HUDEP-2 (cell line): ENCODE results near the gene ADK.
A peak's percentile ranks its signal among the peaks of the same experiment; 100 is the strongest.
"Not testable (repeated sequence)": the region's sequence is repeated elsewhere in the genome, so short reads cannot be mapped to it uniquely, and the experiment has no call there.

Experiments used
- DNase-seq, 76 experiments: peaks; one replicate each; lab custom pipeline; 2025; ENCODE audit not compliant: unreplicated experiment in 76 of 76; lab: John Stamatoyannopoulos, UW

ADK gene

GRCh38 chr10:74150990-74151878 lies at the start of gene ADK:
Gene ADK, plus strand, starts transcription at chr10:74151221. Its CDS starts 58 bp downstream, at chr10:74151279.
- peak; percentile 49 to 99 (median 97) for DNase-seq

- DNase-seq, result peak in 7 of 76 experiments; percentile 2 to 29 (median 11)
These were observed 47.3 kb upstream of the ADK start for GRCh38 chr10:74103560-74104258.

GRCh38 chr10:74104480-74104879 lies 46.5 kb upstream of the ADK start:
- DNase-seq, result no peak

DNA sequence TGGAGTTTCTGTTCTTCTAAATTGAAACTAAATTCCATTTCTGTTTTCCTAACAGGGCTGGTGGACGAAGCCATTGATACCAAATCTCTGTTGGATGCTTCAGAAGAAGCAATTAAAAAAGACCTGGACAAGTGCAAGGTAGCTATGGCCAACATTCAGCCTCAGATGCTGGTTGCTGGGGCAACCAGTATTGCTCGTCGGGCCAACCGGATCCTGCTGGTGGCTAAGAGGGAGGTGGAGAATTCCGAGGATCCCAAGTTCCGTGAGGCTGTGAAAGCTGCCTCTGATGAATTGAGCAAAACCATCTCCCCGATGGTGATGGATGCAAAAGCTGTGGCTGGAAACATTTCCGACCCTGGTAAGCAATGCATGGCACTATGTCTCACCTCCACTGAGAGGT lies 46.0 kb upstream of the ADK start:
- DNase-seq, result no peak

- DNase-seq, result no peak
These were observed 43.6 kb upstream of the ADK start for GRCh38 chr10:74107391-74107790.

DNA sequence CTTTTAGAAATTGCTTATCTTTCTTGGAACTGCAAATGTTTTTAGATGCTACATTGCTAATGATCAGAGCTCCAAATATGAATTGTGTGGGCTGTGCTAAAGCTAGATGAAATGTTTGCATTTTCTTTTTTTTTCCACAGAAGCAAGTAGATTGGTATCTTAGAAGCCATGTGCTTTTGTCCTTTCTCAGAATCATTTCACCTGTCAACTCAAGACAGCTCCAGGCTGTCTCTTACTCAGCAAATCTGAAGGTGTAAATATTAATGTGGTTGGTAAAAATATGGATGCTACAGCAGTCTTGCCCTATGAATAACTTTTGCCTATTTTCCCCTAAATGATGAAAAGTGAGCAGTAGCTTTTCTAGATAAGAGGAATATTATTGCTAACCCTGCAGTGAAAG lies 41.6 kb upstream of the ADK start:
- DNase-seq, result no peak

DNA sequence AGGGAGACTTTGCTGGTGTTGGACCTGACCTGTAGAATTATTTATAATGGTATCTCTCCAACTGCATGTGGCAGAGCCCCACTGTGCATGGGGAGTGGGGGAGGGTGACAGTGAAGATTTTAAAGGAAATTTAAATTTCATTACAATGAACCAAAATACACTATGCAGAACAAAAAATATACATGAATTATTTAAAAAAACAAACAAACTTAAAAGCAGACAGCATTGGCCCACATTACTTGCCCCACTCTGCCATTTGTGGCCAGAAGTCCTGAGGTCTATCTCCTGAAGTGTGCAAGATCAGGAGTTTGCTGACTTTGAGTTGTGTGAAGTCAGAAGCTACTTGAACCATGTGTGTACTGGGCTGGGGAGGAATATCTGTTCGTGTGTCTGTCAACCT lies 40.9 kb upstream of the ADK start:
- DNase-seq, result no peak

DNA sequence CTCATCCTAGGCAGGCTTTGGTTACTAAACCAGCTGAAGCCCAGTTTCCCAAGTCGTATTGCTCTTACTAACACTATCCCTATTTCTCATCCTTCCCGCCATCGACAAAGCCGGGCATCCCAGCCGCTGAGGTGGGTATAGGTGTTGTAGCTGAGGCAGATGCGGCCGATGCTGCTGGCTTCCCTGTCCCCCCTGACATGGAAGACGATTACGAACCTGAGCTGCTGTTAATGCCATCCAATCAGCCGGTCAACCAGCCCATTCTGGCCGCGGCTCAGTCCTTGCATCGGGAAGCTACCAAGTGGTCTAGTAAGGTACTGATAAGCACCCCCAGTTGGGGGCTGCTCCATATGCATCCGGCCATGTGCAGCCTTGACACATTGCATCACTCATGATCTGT lies 39.2 kb upstream of the ADK start:
- DNase-seq, result no peak

GRCh38 chr10:74113546-74113945 lies 37.5 kb upstream of the ADK start:
- no peak for DNase-seq

DNA sequence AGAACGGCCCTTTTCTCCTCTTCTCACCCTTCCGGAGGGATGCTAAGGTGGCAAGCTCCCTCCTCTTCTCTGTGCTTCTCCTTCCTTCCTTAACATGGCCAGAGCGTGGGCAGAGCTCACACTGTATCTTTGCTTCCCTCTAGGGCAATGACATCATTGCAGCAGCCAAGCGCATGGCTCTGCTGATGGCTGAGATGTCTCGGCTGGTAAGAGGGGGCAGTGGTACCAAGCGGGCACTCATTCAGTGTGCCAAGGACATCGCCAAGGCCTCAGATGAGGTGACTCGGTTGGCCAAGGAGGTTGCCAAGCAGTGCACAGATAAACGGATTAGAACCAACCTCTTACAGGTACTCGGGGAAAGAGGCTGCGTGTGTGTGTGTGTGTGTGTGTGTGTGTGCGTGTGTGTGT lies 37.0 kb upstream of the ADK start:
- DNase-seq, result no peak

GRCh38 chr10:74117738-74118137 lies 33.3 kb upstream of the ADK start:
- DNase-seq, result no peak

DNA sequence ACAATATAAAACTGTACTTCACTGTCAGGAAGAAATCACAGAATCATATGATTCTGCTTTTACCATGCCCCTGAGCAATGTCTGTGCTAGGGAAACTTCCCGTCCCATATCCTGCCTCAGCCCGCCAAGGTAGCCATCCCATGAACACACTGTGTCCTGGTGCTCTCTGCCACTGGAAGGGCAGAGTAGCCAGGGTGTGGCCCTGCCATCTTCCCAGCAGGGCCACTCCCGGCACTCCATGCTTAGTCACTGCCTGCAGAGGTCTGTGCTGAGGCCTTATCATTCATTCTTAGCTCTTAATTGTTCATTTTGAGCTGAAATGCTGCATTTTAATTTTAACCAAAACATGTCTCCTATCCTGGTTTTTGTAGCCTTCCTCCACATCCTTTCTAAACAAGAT lies 32.2 kb upstream of the ADK start:
- DNase-seq, result peak in 13 of 76 experiments; percentile 2 to 41 (median 9)

DNA sequence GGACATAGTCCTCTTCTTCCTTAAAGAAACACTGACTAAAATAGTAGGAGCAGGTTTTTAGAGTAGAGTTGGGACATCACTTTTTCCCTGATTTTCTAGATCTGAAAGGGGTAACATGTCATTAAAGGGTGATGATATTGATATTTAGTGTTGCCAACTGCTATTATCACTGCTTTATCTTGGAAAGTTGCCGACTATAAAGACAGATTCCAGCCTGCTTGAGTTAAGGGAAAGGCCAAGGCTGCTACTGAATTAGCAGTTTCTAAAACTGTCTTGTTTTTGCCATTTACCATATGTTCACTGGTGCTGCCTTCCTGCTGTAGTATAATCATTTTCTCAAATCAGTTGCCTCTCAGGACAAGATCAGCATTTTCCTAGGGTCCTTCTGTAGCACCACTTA lies 30.1 kb upstream of the ADK start:
- no peak for DNase-seq

- DNase-seq, result no peak
These were observed 29.7 kb upstream of the ADK start for GRCh38 chr10:74121368-74121767.

DNA sequence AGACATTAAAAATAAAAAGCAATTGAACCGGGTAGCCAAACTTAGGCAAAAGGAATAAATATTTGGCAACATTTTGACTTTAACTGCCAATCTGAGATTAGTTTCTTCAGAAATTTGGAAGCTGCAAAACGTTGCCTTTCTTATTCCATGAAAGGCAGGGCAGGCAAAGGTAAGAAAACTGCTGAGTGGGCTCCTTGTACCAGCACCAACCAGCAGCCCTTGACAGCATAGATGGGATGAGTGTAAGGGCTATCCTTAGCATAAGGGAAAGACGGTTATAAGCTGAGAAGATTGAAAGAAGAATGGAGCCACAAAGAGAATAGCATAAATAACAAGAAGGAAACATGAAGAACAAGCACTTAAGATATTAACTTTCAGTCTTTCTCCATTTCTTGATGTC lies 29.0 kb upstream of the ADK start:
- no peak for DNase-seq

DNA sequence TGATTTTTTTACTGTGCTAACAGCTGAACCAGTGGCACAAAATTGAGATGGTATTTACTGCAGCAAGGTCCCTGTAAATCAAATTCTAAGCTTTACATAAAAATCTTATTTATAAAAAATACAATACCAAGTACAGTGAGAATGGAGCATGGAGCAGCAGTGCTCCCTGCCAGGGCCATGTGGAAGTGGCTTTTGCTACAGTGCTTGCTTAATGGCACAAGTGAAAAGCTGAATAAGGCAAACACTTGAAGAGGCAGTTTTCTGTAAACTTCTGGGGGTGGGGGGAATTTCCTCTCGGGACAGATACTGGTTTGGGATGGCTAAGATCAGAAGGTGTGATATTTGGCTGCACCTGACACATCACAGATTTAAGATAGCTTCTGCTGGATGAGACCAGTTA lies 27.9 kb upstream of the ADK start:
- no peak for DNase-seq

DNA sequence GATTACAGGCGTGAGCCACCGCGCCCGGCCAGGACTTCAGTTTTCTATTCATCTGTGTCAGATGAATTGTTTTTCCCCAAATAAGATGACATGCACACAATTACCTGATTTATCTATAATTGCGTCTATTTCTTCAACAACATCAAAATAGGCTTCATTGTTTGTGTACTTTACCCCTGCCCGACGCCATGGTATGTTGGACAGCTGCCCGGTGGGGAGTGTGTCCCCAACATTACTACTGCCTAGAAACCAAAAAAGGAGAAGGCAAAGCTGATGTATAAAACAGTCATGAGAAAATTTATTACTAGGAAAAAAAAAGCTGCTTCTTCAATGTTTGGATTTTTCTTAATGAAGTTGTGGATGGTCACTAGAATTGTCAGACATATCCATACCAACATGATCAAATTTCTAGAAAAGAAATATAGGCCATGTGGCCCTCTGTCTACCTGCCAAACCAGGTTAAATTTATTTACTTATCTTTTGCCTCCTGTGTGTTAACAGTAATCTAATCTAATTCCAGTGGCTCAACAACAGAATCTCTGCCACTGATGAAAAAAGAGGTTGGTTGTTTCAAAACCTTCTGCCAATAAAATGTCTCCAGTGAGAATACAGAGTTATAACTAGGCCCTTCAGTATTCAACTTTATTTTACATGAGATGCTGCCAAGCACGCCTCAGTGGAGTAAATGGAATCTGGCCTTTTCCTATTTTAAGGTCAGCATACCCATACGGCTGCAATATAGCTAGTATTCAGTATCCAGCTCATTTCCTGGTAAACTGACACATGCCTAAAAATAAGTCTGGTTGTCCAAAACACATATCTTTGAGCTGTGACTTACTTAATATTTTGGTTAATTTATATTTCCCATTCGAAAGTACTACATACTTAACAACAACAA lies 16.8 kb upstream of the ADK start:
- DNase-seq, result no peak

DNA sequence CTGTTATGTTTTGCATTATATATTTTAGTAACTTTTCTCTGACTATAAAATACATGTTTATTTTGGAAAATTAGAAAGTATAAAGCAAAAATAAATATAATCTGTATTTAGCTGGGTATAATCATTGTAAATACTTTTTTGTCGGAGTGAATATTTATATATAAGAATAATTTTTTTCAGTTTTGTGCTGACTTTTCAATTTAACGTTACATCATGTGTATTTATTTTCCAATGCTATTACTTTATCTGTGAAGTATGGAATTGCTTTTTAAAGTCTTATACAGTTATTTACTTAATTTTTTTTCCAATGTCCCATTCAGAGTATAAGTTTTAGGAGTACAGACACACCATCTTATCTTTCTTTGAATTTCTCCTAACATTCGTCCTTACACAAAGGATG lies 15.6 kb upstream of the ADK start:
- no peak for DNase-seq

GRCh38 chr10:74137992-74138391 lies 13.0 kb upstream of the ADK start:
- no peak for DNase-seq

DNA sequence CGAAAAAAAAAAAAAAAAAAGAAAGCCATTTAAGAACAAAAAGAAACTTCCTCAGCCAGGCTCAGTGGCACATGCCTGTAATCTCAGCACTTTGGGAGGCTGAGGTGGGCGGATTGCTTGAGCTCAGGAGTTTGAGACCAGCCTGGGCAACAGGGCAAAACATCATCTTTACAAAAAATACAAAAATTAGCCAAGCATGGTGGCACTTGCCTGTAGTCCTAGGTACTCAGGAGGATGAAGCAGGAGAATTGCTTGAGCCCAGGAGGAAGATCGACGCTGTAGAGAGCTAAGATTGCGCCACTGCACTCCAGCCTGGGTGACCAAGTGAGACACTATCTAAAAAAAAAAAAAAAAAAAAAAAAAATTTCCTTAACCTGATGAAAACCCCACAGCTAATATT lies 12.4 kb upstream of the ADK start:
- DNase-seq, result not testable (repeated sequence)

GRCh38 chr10:74139981-74140380 lies 11.0 kb upstream of the ADK start:
- DNase-seq, result no peak
